PC-3 (cell line): Measurements from ENCODE around the gene DPF3.

Experiments used
- CTCF ChIP-seq: fragments of 300-600 bp; sonication (generic); conservative IDR thresholded peaks from 2 replicates; pipeline ENCODE4 v1.5.1; 2017; ENCODE audit warnings: antibody characterized with exemption, low read depth, mild to moderate bottlenecking, low read length
- EZH2 ChIP-seq: fragments of 300-600 bp; sonication (generic); IDR thresholded peaks from one replicate; pipeline ENCODE4 v1.6.1; 2017; ENCODE audit warnings: antibody characterized with exemption, mild to moderate bottlenecking, low read length; ENCODE audit not compliant: unreplicated experiment
- EZH2phosphoT487 ChIP-seq: fragments of 300-600 bp; sonication (generic); IDR thresholded peaks from 2 replicates; pipeline ENCODE4 v1.6.1; 2018; ENCODE audit warnings: mild to moderate bottlenecking, antibody characterized with exemption, low read length, borderline replicate concordance

DNA sequence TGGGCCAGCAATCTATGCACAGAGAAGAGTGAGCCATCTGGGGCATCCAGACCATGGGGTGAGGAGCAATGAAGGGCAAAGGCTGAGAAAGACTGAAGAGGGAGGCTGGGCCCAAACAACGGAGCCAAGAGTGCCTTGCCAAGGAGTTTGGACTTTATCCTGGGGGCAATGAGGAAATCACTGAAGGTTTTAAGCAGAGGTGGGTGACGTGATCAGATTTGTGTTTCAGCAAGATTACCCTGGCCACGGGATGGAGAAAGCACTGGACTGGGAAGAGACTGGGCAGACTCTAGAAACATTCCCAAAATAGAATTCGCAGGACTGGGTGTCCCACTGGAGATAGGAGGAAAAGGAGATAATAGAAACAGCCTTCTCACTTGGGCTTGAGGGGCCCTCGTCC, 65.3 kb downstream of the DPF3 start:
- TF ChIP-seq EZH2 (no peak), CTCF (no peak), EZH2phosphoT487 (no peak)
